ENCODE data around the gene ANKS1B.

DNA sequence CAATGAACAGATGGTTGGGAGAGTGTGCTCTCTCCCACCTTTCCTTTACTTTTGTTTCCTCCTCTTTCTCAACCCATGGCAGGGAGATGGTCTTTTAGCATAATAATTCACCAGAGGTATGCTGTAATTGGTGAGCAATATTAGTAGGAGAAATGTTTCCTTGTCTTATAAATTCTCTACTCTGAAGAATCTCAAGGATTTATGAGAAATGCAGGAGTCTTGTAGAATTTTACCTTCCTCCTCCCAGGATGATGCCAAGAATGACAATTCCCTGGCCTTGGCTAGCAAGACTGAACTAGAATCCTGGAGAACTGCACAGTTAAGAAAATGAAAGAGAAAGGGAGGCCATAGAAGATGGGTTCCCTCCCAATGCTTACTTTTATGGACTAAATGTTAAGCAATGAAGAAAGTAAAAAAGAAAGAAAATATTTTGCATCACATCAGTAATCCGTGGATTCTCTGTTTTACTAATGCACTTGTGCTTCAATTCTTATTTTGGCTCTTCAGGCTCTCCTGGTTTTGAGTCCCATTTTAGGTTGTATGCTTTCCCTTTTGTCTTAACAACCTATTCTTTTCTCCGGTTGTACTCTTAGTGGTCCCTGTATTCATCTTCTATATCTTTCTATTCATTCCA is 530.1 kb downstream of the ANKS1B start:
- TF ChIP-seq, protein P1, sequence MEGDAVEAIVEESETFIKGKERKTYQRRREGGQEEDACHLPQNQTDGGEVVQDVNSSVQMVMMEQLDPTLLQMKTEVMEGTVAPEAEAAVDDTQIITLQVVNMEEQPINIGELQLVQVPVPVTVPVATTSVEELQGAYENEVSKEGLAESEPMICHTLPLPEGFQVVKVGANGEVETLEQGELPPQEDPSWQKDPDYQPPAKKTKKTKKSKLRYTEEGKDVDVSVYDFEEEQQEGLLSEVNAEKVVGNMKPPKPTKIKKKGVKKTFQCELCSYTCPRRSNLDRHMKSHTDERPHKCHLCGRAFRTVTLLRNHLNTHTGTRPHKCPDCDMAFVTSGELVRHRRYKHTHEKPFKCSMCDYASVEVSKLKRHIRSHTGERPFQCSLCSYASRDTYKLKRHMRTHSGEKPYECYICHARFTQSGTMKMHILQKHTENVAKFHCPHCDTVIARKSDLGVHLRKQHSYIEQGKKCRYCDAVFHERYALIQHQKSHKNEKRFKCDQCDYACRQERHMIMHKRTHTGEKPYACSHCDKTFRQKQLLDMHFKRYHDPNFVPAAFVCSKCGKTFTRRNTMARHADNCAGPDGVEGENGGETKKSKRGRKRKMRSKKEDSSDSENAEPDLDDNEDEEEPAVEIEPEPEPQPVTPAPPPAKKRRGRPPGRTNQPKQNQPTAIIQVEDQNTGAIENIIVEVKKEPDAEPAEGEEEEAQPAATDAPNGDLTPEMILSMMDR (IDR thresholded peaks at IDR 0.05): no peak
- no peak for TF ChIP-seq POLR2AphosphoS5 (IDR thresholded peaks at IDR 0.05; ENCODE audit: low read depth, low read length)
